ENCODE measurements around the gene CYFIP1. TPM values are rescaled to one million over a fixed set of nuclear protein-coding genes. Genes with fewer than 3 reads are reported as not detected.

The CYFIP1 gene
- total RNA-seq, 1 donor from 2014 or later: 118 TPM

GRCh38 chr15:22967084-22967770 is 12.9 kb downstream of the CYFIP1 start:
- ATAC-seq: no peak

DNA sequence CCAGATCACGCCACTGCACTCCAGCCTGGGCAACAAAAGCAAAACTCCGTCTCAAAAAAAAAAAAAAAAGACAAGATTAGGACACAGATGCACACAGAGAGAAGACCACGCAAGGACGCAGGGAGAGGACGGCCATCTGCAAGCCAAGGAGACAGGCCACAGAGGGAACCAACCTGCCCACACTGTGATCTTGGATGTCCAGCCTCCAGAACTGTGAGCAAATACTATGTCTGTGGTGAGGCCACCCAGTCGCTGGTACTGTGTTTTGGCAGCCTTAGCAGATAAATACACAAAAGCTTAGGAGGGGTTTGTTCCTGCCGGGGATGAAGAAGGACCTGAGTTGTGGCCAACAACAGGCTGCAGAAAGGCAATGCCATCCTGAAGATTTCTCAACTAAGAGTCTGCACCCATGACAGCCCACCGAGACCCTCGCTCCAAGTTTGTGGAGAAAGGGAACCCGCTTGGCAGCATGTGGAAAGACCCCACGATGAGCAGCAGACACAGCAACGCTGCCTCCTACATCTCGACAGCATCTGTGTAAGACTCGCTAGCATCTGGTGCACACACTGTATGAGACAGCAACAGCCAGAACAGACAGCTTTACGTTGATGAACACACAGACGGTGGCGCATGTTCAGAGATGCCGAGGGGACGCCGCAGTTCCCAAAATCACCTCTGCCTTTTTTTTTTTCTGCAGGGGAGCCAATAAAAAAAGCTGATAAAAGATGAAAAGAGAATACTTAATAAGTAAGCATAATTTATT is 13.7 kb downstream of the CYFIP1 start:
- ATAC-seq: no peak

DNA sequence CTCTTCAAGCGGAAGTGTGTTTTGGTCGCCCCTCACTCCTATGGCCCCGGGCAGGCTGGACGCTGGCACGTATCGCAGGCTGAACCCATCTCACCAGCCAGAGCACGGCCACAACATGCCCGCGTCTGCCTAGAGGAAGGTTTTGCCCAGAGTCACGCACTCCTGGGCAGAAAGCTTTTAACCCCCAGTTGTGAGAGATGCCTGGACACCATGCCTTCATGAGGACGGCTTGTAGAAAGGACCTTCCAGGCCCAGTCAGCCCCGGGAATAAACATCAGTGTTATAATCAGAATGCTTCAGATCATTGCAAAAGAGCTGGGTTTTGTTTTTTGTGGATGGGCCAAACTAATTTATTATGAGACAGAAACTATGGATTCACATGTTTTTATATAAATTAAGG is 16.5 kb downstream of the CYFIP1 start:
- no peak for ATAC-seq

DNA sequence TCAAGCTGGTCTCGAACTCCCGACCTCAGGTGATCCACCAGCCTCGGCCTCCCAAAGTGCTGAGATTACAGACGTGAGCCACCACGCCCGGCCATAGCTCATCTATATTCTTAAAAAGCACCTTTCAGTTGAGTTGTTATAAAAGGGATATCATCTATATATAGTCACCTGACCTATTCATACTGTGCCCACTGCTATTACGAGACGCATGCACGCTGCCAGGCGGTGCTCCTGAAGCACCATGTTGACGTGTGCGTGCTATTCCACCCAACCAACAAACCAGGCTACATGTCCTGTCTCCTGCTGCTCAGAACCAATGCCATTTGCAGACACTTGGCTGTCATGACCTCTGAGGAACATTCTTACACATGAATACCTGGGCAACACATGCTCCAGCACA is 17.6 kb downstream of the CYFIP1 start:
- no peak for ATAC-seq

DNA sequence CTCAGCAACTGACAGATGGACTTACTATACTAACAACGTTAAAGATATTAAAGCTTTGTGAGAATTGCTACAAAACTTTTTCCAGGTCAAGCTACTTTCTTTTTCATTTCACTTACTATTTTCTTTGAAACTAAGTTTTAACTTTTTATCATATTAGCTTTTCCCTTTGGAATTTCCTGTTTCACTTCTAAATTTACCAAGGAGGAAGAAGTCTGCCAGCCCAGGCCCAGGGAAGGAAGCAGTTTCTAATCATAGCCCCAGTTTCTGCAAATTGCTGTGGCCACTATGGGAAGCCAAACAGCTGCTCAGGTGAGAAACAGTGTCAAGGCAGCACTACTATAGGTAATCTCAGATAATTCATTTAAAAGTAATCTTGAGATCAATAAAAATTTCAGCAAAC is 18.4 kb downstream of the CYFIP1 start:
- ATAC-seq: no peak

DNA sequence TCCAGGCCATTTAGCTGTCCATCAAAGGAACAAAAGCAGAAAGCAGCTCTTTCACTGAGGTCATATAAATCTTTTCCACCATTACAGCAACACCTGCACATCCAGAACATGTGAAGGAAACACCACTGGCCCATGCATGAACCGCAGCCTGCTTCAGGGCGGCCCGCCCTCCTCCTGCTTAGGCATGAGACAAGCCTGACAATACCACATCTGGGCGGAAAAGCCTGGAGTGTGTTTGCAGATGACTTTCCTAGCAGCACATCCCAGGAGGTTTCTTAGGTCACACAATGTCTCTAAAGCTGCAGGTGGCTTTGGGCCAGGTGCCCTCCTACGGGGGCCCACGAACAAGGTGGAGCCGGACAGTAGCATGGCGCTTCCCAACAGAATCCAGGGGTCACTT is 19.6 kb downstream of the CYFIP1 start:
- ATAC-seq: peak; percentile 78

DNA sequence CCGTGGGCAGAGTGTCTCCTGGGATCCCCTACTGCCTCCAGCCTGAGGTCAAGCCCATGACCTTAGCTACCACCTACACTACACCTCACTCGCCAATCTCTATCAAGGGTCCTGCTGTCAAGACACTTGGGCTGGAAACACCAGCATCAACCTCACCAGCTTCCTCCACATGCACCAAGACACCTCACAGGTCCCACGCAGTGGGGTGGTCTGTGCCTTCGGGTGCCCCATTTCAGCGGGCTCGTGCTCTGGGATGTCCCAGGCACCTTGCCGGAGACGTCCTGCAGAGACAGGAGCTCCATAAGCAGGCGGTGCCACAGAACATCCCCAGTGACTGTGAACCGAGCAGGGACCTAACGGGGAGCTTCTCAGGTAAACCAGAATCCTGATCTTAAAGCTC is 20.0 kb downstream of the CYFIP1 start:
- no peak for ATAC-seq

GRCh38 chr15:22959321-22960101 is 20.7 kb downstream of the CYFIP1 start:
- peak; percentile 9 for ATAC-seq

GRCh38 chr15:22958487-22959280 is 21.5 kb downstream of the CYFIP1 start:
- ATAC-seq: no peak

DNA sequence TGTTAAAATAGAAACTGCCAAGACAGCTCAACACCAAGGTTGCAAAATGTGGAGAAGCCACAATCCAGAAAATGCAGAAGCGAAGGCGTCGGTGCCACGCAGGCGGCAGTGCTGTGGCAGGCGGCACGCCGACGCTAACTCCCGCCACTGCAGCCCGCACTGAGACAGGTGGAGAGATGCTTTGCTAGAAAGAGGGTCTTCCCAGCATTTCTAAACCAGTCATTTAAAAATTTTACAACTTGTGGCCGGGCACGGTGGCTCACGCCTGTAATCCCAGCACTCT is 23.2 kb downstream of the CYFIP1 start:
- ATAC-seq: no peak

DNA sequence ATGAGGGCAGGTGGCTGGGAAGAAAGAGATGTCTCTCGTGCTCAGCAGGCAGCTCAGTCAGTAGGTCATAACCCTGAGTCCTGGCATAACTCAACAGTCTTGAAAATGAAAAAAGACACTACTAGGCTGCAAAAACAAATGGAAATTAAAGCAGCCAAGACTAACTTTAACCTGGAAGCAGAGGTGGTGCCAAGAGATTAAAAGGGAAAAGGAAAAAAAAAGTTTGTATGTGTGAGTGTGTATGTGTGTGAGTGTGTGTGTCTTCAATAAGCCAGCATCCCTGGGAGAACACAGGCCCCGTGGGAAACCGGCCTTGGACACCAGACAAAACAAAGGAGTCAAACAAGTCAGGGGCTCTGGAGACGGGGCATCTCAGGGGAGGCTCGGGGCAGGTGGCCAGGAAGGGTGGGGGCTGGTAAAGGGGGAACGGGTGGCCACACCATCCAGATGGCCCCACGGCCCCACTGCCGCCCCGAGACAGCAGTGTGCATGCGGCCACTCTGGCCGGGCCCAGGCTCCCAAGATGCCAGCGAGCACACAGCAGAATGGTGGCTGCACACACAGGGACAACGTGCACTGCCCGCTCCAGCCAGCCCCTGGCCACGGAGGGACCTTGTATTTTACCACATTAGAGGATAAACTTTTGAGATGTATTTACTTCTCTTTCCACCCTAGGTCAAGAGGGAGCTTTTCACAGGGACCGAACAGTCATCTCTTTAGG is 23.8 kb downstream of the CYFIP1 start:
- ATAC-seq: no peak

DNA sequence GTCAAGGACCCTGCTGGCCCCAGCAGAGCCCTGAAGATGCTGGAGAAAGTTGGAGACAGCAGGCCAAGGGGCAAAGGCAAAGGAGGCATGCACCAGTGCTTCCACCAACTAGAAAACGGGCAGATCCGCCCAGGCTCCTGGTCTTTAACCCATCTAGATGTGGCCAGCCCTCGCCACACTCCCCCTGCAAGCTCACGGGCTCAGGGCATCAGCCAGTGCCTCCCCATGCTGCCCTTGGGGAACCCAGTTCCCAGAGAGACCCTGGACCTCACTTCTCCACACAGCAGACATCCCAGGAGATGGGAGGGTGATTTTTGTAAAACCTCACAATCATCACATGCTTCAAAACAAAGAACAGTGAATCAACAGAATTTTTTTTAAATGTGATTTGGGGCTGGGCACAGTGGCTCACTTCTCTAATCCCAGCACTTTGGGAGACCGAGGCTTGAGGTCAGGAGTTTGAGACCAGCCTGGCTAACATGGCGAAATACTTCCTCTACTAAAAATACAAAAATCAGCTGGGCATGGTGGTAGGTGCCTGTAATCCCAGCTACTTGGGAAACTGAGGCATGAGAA is 24.5 kb downstream of the CYFIP1 start:
- no peak for ATAC-seq

DNA sequence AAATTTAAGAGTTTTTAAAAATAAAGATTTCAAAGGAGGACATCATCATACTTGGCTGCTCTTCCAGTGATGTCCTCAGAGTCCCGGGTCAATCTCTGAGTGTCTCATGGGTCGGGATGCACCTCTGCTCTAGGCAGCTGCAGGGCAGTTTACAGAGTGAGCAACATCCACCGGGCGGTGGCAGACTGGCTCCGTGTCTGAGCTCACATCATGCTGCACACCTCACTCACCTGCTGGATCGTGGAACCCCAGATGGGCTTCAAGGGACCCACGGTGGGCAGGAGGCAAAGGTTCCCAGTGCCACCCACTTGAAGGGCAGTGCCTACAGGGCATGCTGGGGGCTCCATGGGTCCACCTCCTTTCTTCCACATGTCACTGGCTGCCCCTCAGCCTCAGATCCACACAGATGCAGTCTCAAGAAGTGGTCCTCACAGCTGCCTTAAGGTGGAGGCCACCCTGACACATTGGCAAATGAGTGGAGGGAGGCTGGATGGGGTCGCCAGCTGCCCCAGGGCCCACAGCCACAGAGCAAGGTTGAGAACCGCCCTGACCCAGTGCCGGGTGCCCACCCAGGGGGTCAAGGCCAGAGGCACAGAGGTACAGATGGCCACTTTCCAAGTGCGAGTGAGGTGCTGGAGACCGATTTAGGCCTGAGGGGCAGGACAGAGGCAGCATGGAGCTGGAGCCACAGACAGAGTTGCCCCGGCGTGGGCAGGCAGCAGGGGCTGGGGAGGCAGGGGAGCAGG is 25.2 kb downstream of the CYFIP1 start:
- ATAC-seq: peak; percentile 10

DNA sequence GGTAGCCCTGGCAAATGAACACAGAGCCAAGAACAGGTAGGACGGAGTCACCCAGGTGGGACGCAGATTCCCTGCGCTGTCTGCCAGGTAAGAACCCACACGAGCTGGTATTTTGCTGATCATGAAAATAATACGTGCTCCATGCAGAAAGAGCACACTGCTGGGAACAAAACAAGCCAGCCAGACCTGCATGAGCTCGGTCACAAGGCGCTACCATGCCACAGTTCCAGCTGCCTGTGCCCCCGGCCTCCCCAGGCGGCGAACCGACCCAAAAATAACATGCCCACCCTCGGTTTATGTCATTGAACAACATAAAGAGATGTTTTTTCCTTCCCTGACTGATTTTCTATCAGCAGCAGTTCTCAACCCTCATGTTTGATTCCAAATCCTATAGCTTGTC is 25.8 kb downstream of the CYFIP1 start:
- no peak for ATAC-seq

GRCh38 chr15:22952796-22953579 is 27.2 kb downstream of the CYFIP1 start:
- no peak for ATAC-seq

DNA sequence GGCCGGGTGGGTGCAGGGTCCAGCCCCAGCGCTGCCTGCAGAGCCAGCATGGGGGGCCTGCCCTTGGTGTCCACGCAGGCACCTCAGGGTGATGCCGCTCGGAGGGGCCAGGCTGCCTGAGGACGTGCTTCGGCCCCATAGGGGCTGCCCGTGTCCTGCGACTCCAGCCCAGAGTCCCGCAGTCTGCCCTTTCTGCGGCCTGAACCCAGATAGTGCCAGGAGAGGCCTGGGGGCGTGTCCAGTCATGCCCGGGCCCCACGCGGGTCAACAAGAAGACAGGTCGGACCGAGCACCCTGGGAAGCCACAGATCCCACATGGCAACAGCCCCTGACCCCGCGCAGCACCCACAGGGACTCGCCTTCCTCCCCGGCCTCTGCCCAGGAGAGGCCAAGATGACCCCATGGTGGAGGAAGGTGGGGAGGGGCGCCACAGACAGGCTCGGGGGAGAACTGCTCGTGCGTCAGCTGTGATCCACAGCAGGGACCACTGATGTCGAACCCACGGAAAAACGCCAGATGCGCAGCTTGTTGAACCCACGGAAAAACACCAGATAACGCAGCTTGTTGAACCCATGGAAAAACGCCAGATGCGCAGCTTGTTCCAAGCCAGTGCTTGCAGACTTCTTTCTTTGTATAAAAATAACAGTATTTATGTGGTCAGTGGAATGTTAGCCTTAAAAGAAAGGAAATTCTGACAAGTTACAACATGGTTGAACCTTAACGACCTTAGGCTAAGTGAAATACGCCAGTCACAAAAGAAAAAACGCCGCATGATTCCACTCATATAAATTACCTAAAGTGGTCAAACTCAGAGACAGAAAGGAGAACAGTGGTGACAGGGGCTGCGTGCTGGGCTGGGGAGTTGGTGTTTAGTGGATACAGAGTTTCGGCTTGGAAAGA is 28.5 kb downstream of the CYFIP1 start:
- no peak for ATAC-seq

GRCh38 chr15:22951031-22951380 is 29.2 kb downstream of the CYFIP1 start:
- ATAC-seq: no peak

DNA sequence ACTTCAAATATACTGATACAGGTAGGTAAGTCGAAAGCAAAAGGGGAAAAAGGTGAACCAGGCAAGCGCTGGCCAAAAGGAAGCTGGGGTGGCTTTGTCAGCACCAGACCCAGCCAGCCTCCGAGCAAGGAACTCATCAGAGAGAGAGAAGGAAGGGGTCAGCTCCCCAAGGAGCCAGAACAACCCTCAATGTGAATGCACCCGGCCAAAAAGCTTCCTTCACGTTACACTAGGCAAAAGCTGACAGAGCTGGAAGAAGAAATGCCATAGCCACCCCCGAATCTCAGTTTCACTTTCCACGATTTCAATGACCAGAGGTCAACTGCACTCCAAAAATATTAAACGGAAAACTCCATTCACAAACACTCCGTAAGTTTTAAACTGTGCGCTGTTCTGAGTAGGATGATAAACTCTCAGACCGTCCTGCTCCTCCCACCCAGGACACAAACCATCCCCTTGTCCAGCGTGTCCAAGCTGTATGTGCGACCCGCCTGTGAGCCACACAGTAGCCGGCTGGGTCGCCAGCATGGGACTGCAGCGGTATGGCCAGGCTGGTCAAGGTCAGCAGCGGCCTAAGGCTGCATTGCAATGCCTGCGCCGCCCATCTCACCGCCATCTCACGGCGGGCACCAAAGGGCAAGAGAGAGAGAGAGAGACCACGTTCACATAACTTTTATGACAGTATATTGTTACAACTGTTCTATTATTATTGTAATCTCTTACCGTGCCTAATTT is 29.7 kb downstream of the CYFIP1 start:
- ATAC-seq: no peak

All from esophagus mucosa (tissue), 1 donor.